Measurements from ENCODE around the gene AMT. TPM values are rescaled to one million over a fixed set of nuclear protein-coding genes. Genes with fewer than 3 reads are reported as not detected.

AMT gene
- total and polyA plus RNA-seq, 2 donors (not counting 1 experiment from before 2014, with no cell fraction given): 2.6 to 2.7 TPM

GRCh38 chr3:49416867-49417266 is 5.4 kb downstream of the AMT start:
- Histone ChIP-seq H3K36me3 (ENCODE audit: control insufficient read depth, insufficient read depth, low read length) (peaks cover 15% of the 10 kb centered on the region), H3K9me3 (ENCODE audit: control insufficient read depth, insufficient read depth, low read depth, low read length) (no peaks in the 10 kb centered on the region), H3K9ac (ENCODE audit: insufficient read depth, low read length) (no peak overlapping the region), H3K27me3 (ENCODE audit: control insufficient read depth, insufficient read depth, low read length) (no peaks in the 10 kb centered on the region), H3K27ac (ENCODE audit: insufficient read depth, low read length) (no peak overlapping the region), H2AFZ (ENCODE audit: low read length) (no peak overlapping the region), H3K4me3 (replicated peaks in 1 of 4; ENCODE audit: control extremely low read depth in 1 of 4, insufficient read depth in 1 of 4, low read depth in 3 of 4, low read length in 4 of 4) (no peak overlapping the region), H3K79me2 (ENCODE audit: control insufficient read depth, insufficient read depth, low read length) (peaks cover 17% of the 10 kb centered on the region), H3K4me1 (ENCODE audit: control insufficient read depth, extremely low read depth, insufficient read depth, low read length) (peaks cover 16% of the 10 kb centered on the region), H3K4me2 (ENCODE audit: extremely low read depth, insufficient read depth, low read length) (no peak overlapping the region), H4K20me1 (ENCODE audit: control insufficient read depth, extremely low read depth, insufficient read depth, low read length) (no peaks in the 10 kb centered on the region)
- DNase-seq (ENCODE audit: low read depth in 2 of 2): no peak
- no peak for TF ChIP-seq CTCF (conservative IDR thresholded peaks at IDR 0.05 in 1 of 2, IDR thresholded peaks at IDR 0.05 in 1 of 2; ENCODE audit: low read depth in 1 of 2, low read length in 2 of 2)
- no peak for TF ChIP-seq EZH2 (IDR thresholded peaks at IDR 0.05; ENCODE audit: low read length, missing control alignments)

GRCh38 chr3:49415931-49416601 is 6.2 kb downstream of the AMT start:
- Histone ChIP-seq H3K27ac (ENCODE audit: insufficient read depth, low read length) (no peak overlapping the region), H3K4me1 (ENCODE audit: control insufficient read depth, extremely low read depth, insufficient read depth, low read length) (peaks cover 9% of the 10 kb centered on the region), H4K20me1 (ENCODE audit: control insufficient read depth, extremely low read depth, insufficient read depth, low read length) (no peaks in the 10 kb centered on the region), H3K4me3 (replicated peaks in 1 of 4; ENCODE audit: control extremely low read depth in 1 of 4, insufficient read depth in 1 of 4, low read depth in 3 of 4, low read length in 4 of 4) (no peak overlapping the region), H3K79me2 (ENCODE audit: control insufficient read depth, insufficient read depth, low read length) (peaks cover 24% of the 10 kb centered on the region), H3K9me3 (ENCODE audit: control insufficient read depth, insufficient read depth, low read depth, low read length) (no peaks in the 10 kb centered on the region), H3K9ac (ENCODE audit: insufficient read depth, low read length) (no peak overlapping the region), H3K4me2 (ENCODE audit: extremely low read depth, insufficient read depth, low read length) (no peak overlapping the region), H3K36me3 (ENCODE audit: control insufficient read depth, insufficient read depth, low read length) (peaks cover 15% of the 10 kb centered on the region), H2AFZ (ENCODE audit: low read length) (no peak overlapping the region), H3K27me3 (ENCODE audit: control insufficient read depth, insufficient read depth, low read length) (no peaks in the 10 kb centered on the region)
- TF ChIP-seq CTCF (conservative IDR thresholded peaks at IDR 0.05 in 1 of 2, IDR thresholded peaks at IDR 0.05 in 1 of 2; ENCODE audit: low read depth in 1 of 2, low read length in 2 of 2) (no peak), EZH2 (IDR thresholded peaks at IDR 0.05; ENCODE audit: low read length, missing control alignments) (no peak)
- no peak for DNase-seq (ENCODE audit: low read depth in 2 of 2)

- H3K27ac ChIP-seq (ENCODE audit: insufficient read depth, low read length): no peak overlapping the region
- H3K4me3 ChIP-seq (replicated peaks in 1 of 4; ENCODE audit: control extremely low read depth in 1 of 4, insufficient read depth in 1 of 4, low read depth in 3 of 4, low read length in 4 of 4): no peak overlapping the region
- peaks cover 15% of the 10 kb centered on the region for H3K36me3 ChIP-seq (ENCODE audit: control insufficient read depth, insufficient read depth, low read length)
- no peaks in the 10 kb centered on the region for H3K9me3 ChIP-seq (ENCODE audit: control insufficient read depth, insufficient read depth, low read depth, low read length)
- H3K27me3 ChIP-seq (ENCODE audit: control insufficient read depth, insufficient read depth, low read length): no peaks in the 10 kb centered on the region
- no peak for TF ChIP-seq CTCF (conservative IDR thresholded peaks at IDR 0.05 in 1 of 2, IDR thresholded peaks at IDR 0.05 in 1 of 2; ENCODE audit: low read depth in 1 of 2, low read length in 2 of 2)
- TF ChIP-seq EZH2 (IDR thresholded peaks at IDR 0.05; ENCODE audit: low read length, missing control alignments): no peak
- DNase-seq (ENCODE audit: low read depth in 2 of 2): no peak
- peaks cover 37% of the 10 kb centered on the region for H3K79me2 ChIP-seq (ENCODE audit: control insufficient read depth, insufficient read depth, low read length)
- no peak overlapping the region for H3K9ac ChIP-seq (ENCODE audit: insufficient read depth, low read length)
- H3K4me2 ChIP-seq (ENCODE audit: extremely low read depth, insufficient read depth, low read length): no peak overlapping the region
- peaks cover 3% of the 10 kb centered on the region for H3K4me1 ChIP-seq (ENCODE audit: control insufficient read depth, extremely low read depth, insufficient read depth, low read length)
- no peak overlapping the region for H2AFZ ChIP-seq (ENCODE audit: low read length)
- H4K20me1 ChIP-seq (ENCODE audit: control insufficient read depth, extremely low read depth, insufficient read depth, low read length): peaks cover 4% of the 10 kb centered on the region
Measured at GRCh38 chr3:49414753-49415152, 7.5 kb downstream of the AMT start.

All from fibroblast of lung (primary cell).